Ascending aorta (tissue), 2 donors: ENCODE data around the gene KIAA0040. TPM values are rescaled to one million over a fixed set of nuclear protein-coding genes. Genes with fewer than 3 reads are reported as not detected.
A peak's percentile ranks its signal among the peaks of the same experiment; 100 is the strongest.

Experiments used
- DNase-seq, 2 donors: peaks; one replicate each; pipeline ENCODE4 v3.0.0-alpha.2; 2019; ENCODE audit warnings: low spot score in 2 of 2
- H3K27ac ChIP-seq, 2 donors: fragments of 200-600 bp; sonication (generic); one replicate each; pipeline ENCODE4 v1.5.1; 2016 to 2017; ENCODE audit warnings: mild to moderate bottlenecking in 1 of 2
- H3K27me3 ChIP-seq: fragments of 200-600 bp; sonication (generic); one replicate; pipeline ENCODE4 v1.5.1; 2017
- H3K36me3 ChIP-seq, 2 donors: fragments of 200-600 bp; sonication (generic); one replicate each; pipeline ENCODE4 v1.5.1; 2016
- H3K4me1 ChIP-seq, 2 donors: fragments of 200-600 bp; sonication (generic); one replicate each; pipeline ENCODE4 v1.5.1; 2016 to 2017; ENCODE audit warnings: mild to moderate bottlenecking in 1 of 2
- H3K4me3 ChIP-seq, 2 donors: fragments of 200-600 bp; sonication (generic); one replicate each; pipeline ENCODE4 v1.5.1; 2016 to 2017; ENCODE audit warnings: mild to moderate bottlenecking in 1 of 2
- H3K9me3 ChIP-seq, 2 donors: fragments of 200-600 bp; sonication (generic); one replicate each; pipeline ENCODE4 v1.5.1; 2016
- CTCF ChIP-seq, 3 experiments: fragments of 200-600 bp in 2 of 3; fragments of 450-650 bp in 1 of 3; sonication (generic) in 2 of 3; IDR thresholded peaks; one replicate each; pipeline ENCODE4 v1.5.1; 2016 to 2019; ENCODE audit warnings: antibody characterized with exemption in 3 of 3, mild to moderate bottlenecking in 1 of 3, moderate library complexity in 1 of 3
- intact Hi-C: fragments of 100-400 bp; cut with DNase I; formaldehyde crosslinking; loops from one replicate; pipeline ENCODE4 v1.15.1; 2023
- total RNA-seq: library from RNA; depleted of rRNA; stranded (reverse); fragments of >200 nt; gene quantifications from one replicate; pipeline ENCODE4 v1.1.0, GENCODE V29; 2016

The KIAA0040 gene
- total RNA-seq, 1 donor from 2014 or later = 36.7 TPM

DNA sequence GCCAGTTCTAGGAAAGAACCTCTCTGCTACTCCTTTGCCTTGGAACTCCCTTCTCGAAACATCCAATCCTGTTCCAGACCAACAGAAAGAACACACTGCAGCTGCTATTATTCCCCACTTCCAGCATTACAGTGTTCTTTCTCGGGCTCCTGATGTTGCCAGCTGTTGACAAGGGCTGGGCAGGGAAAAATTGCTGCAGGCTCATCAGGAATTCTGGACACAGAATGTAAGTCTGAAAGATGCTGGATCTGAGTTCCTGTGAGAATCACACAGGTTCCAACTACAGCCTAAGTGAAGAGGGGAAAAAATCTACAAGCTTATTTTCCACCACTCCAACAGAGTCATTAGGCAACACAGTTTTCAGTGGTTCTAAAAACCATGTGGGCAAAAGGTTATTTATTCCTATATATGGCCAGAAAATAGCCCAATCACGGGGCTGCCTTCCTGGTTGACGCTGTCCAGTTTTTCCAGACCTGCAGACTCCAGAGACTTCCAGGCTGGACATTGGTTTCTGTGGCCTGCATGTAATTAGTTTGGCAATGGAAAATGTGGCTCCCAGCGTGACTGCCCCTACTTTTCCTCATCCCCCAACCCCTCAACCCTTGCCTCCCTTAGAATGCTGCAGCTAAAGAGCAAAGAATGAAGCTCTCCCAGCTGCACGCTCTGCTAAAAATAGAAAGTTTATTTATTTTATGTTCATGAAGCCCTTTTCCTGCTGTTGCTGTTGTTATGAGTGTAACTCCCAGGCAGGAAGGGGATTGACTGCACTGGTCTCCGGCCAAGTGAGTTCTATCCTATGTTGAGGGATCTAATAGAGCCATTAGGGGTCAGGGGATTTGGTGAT is 8.3 kb upstream of the KIAA0040 start:
- no peak overlapping the region for H3K4me3 ChIP-seq
- intact Hi-C loops = no loop called here
- H3K36me3 ChIP-seq = no peaks in the 10 kb centered on the region
- no peak for TF ChIP-seq CTCF (IDR thresholded peaks at IDR 0.05)
- peak overlapping the region; percentile 52 to 78 for H3K27ac ChIP-seq
- H3K9me3 ChIP-seq = no peaks in the 10 kb centered on the region
- H3K27me3 ChIP-seq = no peaks in the 10 kb centered on the region
- peaks cover 0 to 13% of the 10 kb centered on the region in 2 donors for H3K4me1 ChIP-seq
- no peak for DNase-seq

- no peak overlapping the region for H3K27ac ChIP-seq
- no peaks in the 10 kb centered on the region for H3K9me3 ChIP-seq
- intact Hi-C loops = loop anchor here (10.0 kb wide), 1 partner anchor 1456 kb away; no protein-coding TSS in a partner anchor
- no peak for DNase-seq
- peaks cover under 1 to 16% of the 10 kb centered on the region in 2 donors for H3K4me1 ChIP-seq
- no peak overlapping the region for H3K4me3 ChIP-seq
- no peak for TF ChIP-seq CTCF (IDR thresholded peaks at IDR 0.05)
- H3K27me3 ChIP-seq = no peaks in the 10 kb centered on the region
- no peaks in the 10 kb centered on the region for H3K36me3 ChIP-seq
Measured at GRCh38 chr1:175198332-175198731, 5.8 kb upstream of the KIAA0040 start.

DNA sequence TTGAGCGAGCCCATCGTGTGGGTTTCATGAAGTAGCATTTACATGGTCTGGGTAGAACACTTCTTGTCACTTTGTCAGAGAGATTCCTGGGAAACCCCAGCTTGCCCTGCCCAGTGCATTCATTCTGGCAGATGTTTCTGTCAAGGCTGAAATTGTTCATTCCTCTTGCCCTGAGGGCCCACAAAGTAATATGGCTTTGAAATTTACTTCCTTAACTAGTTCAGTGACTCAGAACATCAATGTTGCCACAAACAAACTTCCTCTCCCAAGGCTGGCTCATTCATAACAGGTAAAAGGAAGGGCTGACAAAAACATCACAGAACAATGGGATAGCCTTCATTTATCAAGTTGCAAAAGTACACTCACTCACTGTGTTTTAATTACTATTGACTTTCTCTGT is 5.0 kb upstream of the KIAA0040 start:
- H3K27me3 ChIP-seq = no peaks in the 10 kb centered on the region
- no peak overlapping the region for H3K27ac ChIP-seq
- H3K4me3 ChIP-seq = no peak overlapping the region
- no peak for TF ChIP-seq CTCF (IDR thresholded peaks at IDR 0.05)
- no peak for DNase-seq
- H3K36me3 ChIP-seq = no peaks in the 10 kb centered on the region
- H3K9me3 ChIP-seq = no peaks in the 10 kb centered on the region
- peaks cover 3 to 17% of the 10 kb centered on the region in 2 donors for H3K4me1 ChIP-seq
- intact Hi-C loops = loop anchor here (10.0 kb wide), 1 partner anchor 1457 kb away; no protein-coding TSS in a partner anchor

- Histone ChIP-seq H3K36me3 (no peaks in the 10 kb centered on the region), H3K27me3 (no peaks in the 10 kb centered on the region), H3K9me3 (no peaks in the 10 kb centered on the region), H3K27ac (no peak overlapping the region), H3K4me3 (no peak overlapping the region), H3K4me1 (peaks cover 3 to 20% of the 10 kb centered on the region in 2 donors)
- no peak for TF ChIP-seq CTCF (IDR thresholded peaks at IDR 0.05)
- no peak for DNase-seq
- intact Hi-C loops = loop anchor here (10.0 kb wide), 1 partner anchor 1459 kb away; no protein-coding TSS in a partner anchor
Measured at GRCh38 chr1:175195798-175196197, 3.2 kb upstream of the KIAA0040 start.

DNA sequence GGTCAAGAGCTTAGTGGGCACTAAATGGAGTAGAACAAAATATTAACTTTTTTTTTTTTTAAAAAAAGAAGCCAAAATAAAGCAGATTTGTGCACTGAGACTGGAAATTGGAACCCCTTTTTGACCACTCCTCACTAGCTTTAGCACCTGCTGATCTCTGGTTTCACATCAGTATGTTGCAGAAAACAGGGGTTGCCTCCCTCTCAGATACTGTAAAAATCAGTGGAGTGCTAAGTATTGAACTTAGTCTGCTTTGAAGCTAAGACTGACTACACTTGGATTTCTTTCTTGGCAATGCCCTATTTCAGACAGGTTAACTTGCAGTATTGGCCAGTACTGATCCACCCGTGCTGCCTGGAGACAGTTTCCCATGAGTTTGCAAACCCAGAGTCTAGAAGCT is 2.7 kb upstream of the KIAA0040 start:
- no peak for DNase-seq
- H3K36me3 ChIP-seq = no peaks in the 10 kb centered on the region
- no peak overlapping the region for H3K27ac ChIP-seq
- intact Hi-C loops = loop anchor here (10.0 kb wide), 1 partner anchor 1460 kb away; no protein-coding TSS in a partner anchor
- no peak overlapping the region for H3K4me3 ChIP-seq
- peaks cover 3 to 16% of the 10 kb centered on the region in 2 donors for H3K4me1 ChIP-seq
- H3K9me3 ChIP-seq = no peaks in the 10 kb centered on the region
- no peak for TF ChIP-seq CTCF (IDR thresholded peaks at IDR 0.05)
- no peaks in the 10 kb centered on the region for H3K27me3 ChIP-seq
